Measurements from ENCODE around the gene TRIM44. TPM values are rescaled to one million over a fixed set of nuclear protein-coding genes. Genes with fewer than 3 reads are reported as not detected.

Gene TRIM44
- total RNA-seq, 6 experiments from 2014 or later, result 13.9 to 37.1 (median 31.9) TPM

GRCh38 chr11:35804451-35805040 lies 142.0 kb downstream of the TRIM44 start:
- intact Hi-C loops (cut with DNase I), result loop anchor here in 1 of 2 donors (10.0 kb wide), 1 partner anchor 60 kb away; no protein-coding TSS in a partner anchor
- ATAC-seq, result no peak
- no peak for TF ChIP-seq POLR2A (IDR thresholded peaks at IDR 0.05)
- TF ChIP-seq, protein P1, sequence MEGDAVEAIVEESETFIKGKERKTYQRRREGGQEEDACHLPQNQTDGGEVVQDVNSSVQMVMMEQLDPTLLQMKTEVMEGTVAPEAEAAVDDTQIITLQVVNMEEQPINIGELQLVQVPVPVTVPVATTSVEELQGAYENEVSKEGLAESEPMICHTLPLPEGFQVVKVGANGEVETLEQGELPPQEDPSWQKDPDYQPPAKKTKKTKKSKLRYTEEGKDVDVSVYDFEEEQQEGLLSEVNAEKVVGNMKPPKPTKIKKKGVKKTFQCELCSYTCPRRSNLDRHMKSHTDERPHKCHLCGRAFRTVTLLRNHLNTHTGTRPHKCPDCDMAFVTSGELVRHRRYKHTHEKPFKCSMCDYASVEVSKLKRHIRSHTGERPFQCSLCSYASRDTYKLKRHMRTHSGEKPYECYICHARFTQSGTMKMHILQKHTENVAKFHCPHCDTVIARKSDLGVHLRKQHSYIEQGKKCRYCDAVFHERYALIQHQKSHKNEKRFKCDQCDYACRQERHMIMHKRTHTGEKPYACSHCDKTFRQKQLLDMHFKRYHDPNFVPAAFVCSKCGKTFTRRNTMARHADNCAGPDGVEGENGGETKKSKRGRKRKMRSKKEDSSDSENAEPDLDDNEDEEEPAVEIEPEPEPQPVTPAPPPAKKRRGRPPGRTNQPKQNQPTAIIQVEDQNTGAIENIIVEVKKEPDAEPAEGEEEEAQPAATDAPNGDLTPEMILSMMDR (IDR thresholded peaks at IDR 0.05), result no peak

GRCh38 chr11:35809561-35809960 lies 147.0 kb downstream of the TRIM44 start:
- WGBS (ENCODE audit: insufficient coverage, low coverage, low lambda C conversion rate, missing lambda C conversion rate), result 38% methylated on average over 4 of the region's 4 CpGs
- intact Hi-C loops (cut with DNase I), result loop anchor here in 1 of 2 donors (10.0 kb wide), 1 partner anchor 65 kb away; no protein-coding TSS in a partner anchor
- ATAC-seq, result peak; percentile 62 to 66 (median 64)

More at GRCh38 chr11:35804451-35805040, 142.0 kb downstream of the TRIM44 start:
- WGBS (ENCODE audit: insufficient coverage, low coverage, low lambda C conversion rate, missing lambda C conversion rate), result 80% methylated on average over 3 of the region's 3 CpGs
- Histone ChIP-seq H3K27ac (no peak overlapping the region), H3K9me3 (no peaks in the 10 kb centered on the region), H3K4me1 (peaks cover 0 to 13% (median 4%) of the 10 kb centered on the region in 4 donors), H3K4me3 (no peak overlapping the region), H3K27me3 (no peaks in the 10 kb centered on the region), H3K36me3 (peaks cover 0 to 3% (median 0%) of the 10 kb centered on the region in 4 donors)
- DNase-seq, result no peak

GRCh38 chr11:35810045-35810645 lies 147.6 kb downstream of the TRIM44 start:
- ATAC-seq (no peak), DNase-seq (no peak)
- peaks cover 0 to 43% (median 11%) of the 10 kb centered on the region in 4 donors for H3K4me1 ChIP-seq
- intact Hi-C loops (cut with DNase I), result loop anchor here in 1 of 2 donors (10.0 kb wide), 1 partner anchor 195 kb away; the partner anchor contains the start of gene FJX1
- TF ChIP-seq, protein P1 (IDR thresholded peaks at IDR 0.05), result no peak
- no peak for TF ChIP-seq POLR2A (IDR thresholded peaks at IDR 0.05)
- H3K36me3 ChIP-seq, result peaks cover 0 to 3% (median 0%) of the 10 kb centered on the region in 4 donors
- 45% methylated on average over 2 of the region's 2 CpGs for WGBS (ENCODE audit: insufficient coverage, low coverage, low lambda C conversion rate, missing lambda C conversion rate)
- H3K4me3 ChIP-seq, result no peak overlapping the region
- no peaks in the 10 kb centered on the region for H3K9me3 ChIP-seq
- H3K27ac ChIP-seq, result no peak overlapping the region
- no peaks in the 10 kb centered on the region for H3K27me3 ChIP-seq

More at GRCh38 chr11:35809561-35809960, 147.0 kb downstream of the TRIM44 start:
- Histone ChIP-seq H3K27ac (no peak overlapping the region), H3K9me3 (no peaks in the 10 kb centered on the region), H3K4me1 (peaks cover 0 to 37% (median 8%) of the 10 kb centered on the region in 4 donors), H3K27me3 (no peaks in the 10 kb centered on the region), H3K36me3 (peaks cover 0 to 3% (median 0%) of the 10 kb centered on the region in 4 donors), H3K4me3 (no peak overlapping the region)
- TF ChIP-seq POLR2A (IDR thresholded peaks at IDR 0.05), result no peak
- TF ChIP-seq, protein P1 (IDR thresholded peaks at IDR 0.05), result no peak
- DNase-seq, result no peak

- H3K4me1 ChIP-seq, result peaks cover 0 to 57% (median 20%) of the 10 kb centered on the region in 4 donors
- no peaks in the 10 kb centered on the region for H3K27me3 ChIP-seq
- H3K36me3 ChIP-seq, result no peaks in the 10 kb centered on the region
- intact Hi-C loops (cut with DNase I), result loop anchor here in 1 of 2 donors (10.0 kb wide), 1 partner anchor 197 kb away; the partner anchor contains the start of gene FJX1
- DNase-seq (no peak), ATAC-seq (peak in 3 of 4 donors; percentile 6 to 37 (median 9))
- H3K27ac ChIP-seq, result no peak overlapping the region
- TF ChIP-seq POLR2A (IDR thresholded peaks at IDR 0.05), result no peak
- TF ChIP-seq, protein P1 (IDR thresholded peaks at IDR 0.05), result no peak
- H3K4me3 ChIP-seq, result no peak overlapping the region
- H3K9me3 ChIP-seq, result no peaks in the 10 kb centered on the region
- 80% methylated on average over 1 of the region's 2 CpGs for WGBS (ENCODE audit: insufficient coverage, low coverage, low lambda C conversion rate, missing lambda C conversion rate)
These were observed 149.2 kb downstream of the TRIM44 start for GRCh38 chr11:35811783-35812182.

Measured in right lobe of liver (tissue), 6 donors.